ENCODE measurements around the gene REC8.

DNA sequence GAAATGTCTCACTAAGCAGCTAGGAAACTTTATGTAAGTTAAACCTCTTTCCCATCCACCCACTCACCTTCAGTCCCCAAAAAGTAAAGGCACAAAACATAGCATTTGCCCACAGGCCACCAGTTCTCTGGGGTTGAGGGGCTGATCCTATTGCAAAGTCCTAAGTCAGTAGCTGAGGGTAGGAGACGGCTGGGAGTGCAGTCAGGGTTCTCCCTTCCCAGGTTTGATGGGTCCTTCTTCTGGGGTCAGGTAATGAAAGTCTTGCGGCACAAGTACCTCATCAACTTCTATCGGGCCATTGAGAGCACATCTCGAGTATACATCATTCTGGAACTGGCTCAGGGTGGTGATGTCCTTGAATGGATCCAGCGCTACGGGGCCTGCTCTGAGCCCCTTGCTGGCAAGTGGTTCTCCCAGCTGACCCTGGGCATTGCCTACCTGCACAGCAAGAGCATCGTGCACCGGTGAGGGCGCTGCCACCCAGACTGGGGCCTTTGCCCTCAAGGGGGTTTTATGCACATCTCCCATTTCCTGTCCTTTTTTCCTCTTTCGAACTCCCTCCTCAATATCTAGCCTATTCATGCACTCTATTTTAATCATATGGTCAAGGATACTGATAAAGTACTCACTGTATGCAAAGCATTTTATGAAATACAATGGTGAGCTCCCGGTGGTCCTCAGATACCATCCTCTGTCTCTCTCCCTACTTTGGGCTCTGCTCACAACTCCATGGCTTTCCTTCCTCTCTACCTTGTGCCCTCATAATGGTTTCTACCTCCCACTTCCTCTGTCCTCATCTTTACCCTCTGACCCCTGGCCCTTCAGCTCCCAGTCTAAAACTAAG lies 34.6 kb downstream of the REC8 start:
- TF ChIP-seq, protein P1, sequence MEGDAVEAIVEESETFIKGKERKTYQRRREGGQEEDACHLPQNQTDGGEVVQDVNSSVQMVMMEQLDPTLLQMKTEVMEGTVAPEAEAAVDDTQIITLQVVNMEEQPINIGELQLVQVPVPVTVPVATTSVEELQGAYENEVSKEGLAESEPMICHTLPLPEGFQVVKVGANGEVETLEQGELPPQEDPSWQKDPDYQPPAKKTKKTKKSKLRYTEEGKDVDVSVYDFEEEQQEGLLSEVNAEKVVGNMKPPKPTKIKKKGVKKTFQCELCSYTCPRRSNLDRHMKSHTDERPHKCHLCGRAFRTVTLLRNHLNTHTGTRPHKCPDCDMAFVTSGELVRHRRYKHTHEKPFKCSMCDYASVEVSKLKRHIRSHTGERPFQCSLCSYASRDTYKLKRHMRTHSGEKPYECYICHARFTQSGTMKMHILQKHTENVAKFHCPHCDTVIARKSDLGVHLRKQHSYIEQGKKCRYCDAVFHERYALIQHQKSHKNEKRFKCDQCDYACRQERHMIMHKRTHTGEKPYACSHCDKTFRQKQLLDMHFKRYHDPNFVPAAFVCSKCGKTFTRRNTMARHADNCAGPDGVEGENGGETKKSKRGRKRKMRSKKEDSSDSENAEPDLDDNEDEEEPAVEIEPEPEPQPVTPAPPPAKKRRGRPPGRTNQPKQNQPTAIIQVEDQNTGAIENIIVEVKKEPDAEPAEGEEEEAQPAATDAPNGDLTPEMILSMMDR (IDR thresholded peaks at IDR 0.05): no peak
- TF ChIP-seq EP300 (IDR thresholded peaks at IDR 0.05) (no peak), POLR2A (IDR thresholded peaks at IDR 0.05) (no peak)

Measured in tibial nerve (tissue), 4 donors.